Measurements from ENCODE around the gene PRND.

GRCh38 chr20:4726710-4727397 lies 5.1 kb downstream of the PRND start:
- TF ChIP-seq, protein P1, sequence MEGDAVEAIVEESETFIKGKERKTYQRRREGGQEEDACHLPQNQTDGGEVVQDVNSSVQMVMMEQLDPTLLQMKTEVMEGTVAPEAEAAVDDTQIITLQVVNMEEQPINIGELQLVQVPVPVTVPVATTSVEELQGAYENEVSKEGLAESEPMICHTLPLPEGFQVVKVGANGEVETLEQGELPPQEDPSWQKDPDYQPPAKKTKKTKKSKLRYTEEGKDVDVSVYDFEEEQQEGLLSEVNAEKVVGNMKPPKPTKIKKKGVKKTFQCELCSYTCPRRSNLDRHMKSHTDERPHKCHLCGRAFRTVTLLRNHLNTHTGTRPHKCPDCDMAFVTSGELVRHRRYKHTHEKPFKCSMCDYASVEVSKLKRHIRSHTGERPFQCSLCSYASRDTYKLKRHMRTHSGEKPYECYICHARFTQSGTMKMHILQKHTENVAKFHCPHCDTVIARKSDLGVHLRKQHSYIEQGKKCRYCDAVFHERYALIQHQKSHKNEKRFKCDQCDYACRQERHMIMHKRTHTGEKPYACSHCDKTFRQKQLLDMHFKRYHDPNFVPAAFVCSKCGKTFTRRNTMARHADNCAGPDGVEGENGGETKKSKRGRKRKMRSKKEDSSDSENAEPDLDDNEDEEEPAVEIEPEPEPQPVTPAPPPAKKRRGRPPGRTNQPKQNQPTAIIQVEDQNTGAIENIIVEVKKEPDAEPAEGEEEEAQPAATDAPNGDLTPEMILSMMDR (IDR thresholded peaks at IDR 0.05; ENCODE audit: low read length) = no peak
- no peak for TF ChIP-seq EZH2 (IDR thresholded peaks at IDR 0.05; ENCODE audit: borderline replicate concordance, low read length)
